Measurements from ENCODE around the gene LRRK1.
"Not testable (repeated sequence)": the region's sequence is repeated elsewhere in the genome, so short reads cannot be mapped to it uniquely, and the experiment has no call there.

LRRK1 gene

GRCh38 chr15:101070024-101070423 lies 150.9 kb downstream of the LRRK1 start:
- DNase-seq (ENCODE audit: low read depth) = no peak

DNA sequence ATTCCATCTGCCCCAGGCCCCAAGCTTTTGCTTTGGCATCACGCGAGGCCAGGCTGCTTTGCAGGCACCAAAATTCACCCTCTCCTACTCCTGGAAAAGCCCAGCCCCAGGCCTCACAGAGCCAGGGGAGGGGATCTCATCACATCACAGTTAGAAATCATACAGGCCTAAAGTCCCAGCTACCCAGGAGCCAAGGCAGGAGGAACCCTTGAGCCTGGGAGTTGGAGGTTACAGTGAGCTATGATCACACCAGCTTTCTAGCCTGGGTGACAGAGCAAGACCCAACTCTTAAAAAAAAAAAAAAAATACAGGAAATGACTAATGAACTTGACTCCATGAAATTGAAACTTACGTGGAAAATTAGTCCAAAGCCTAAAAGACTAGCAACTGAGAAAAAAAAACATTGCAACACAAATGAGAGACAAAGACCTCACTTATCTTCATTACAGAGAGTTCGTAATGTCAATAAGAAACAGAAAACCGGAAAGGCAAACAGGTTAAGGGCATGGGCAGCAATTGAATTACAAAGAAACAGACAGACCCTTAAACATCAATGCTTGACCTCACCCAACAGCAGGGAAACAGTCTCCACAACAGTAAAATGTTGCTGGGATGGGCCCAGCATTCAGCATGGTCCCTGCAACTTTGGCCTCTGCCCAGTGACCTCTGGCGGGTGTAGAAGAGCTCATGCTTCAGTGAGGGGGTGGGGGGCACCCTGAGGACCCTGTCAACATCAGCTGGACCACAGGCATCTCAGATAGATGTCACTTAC lies 151.5 kb downstream of the LRRK1 start:
- DNase-seq (ENCODE audit: low read depth) = no peak

GRCh38 chr15:101071651-101072050 lies 152.5 kb downstream of the LRRK1 start:
- no peak for DNase-seq (ENCODE audit: low read depth)

DNA sequence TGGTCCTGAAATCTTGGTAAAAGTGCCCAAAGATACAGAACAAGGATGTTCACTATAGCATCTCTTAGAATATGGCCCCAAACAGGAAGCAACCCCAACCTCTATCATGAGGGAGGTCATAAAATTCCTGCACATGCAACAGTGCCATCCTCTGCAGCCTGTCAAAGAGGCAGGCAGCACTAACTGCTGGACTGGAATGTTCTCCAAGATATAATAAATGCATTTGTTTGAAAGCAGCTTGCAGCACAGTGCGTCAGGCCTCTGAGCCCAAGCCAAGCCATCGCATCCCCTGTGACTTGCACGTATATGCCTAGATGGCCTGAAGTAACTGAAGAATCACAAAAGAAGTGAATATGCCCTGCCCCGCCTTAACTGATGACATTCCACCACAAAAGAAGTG lies 153.1 kb downstream of the LRRK1 start:
- not testable (repeated sequence) for DNase-seq (ENCODE audit: low read depth)

DNA sequence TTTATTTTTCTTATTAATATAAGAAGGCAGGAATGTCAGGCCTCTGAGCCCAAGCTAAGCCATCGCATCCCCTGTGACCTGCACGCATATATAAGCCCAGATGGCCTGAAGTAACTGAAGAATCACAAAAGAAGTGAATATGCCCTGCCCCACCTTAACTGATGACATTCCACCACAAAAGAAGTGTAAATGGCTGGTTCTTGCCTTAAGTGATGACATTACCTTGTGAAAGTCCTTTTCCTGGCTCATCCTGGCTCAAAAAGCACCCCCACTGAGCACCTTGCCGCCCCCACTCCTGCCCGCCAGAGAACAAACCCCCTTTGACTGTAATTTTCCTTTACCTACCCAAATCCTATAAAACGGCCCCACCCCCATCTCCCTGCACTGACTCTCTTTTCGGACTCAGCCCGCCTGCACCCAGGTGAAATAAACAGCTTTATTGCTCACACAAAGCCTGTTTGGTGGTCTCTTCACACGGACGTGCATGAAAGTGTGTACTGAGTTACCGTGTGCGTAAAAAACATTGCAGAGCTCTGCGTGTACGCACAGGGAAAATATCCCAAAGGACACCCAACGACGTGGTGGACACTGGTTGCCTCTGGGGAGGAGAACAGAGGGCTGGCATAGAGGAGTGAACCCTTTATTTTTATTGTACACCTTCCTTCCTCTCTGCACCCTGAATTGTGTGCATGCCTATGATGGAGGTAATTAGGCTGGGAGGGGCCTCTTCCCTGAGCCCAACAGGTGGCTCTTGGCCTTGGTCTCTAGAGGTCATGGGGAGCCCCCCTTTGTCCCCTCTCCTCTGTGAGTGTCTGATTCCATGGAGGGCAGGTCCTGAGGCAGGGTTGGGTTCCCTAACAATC lies 158.9 kb downstream of the LRRK1 start:
- DNase-seq (ENCODE audit: low read depth) = not testable (repeated sequence)

DNA sequence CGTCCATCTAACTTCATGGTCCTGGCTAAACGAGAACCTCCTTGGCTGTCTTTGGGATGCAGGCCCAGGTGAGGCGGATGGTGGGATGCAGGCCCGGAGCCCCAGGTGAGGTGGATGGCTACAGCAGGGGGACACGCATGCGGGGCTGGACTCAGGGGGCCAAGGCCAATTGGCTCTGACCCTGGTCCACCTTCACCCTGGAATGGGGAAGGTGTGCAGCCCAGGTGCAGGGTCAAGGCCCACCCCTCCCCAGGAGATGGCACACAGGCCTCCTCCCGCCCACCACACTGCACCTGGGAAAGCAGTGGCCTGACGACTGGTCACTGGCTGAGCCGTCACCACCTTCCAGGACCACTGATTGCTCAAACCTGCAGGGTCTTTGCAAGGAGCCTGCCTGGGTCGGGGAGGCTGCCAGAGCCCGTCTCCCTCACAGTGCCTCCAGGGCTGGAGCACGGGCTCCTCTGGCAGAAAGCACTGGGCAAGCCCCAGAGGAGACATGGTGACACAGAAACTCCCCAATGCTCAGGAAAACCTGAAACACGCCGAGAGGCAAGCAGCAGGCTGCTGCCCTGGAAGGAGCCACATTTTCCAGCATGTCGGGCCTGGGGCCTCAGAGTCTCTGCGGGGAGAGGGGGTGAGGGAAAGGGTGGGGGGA lies 159.6 kb downstream of the LRRK1 start:
- DNase-seq (ENCODE audit: low read depth) = no peak

- DNase-seq (ENCODE audit: low read depth) = no peak
Measured at GRCh38 chr15:101081900-101082299, 162.7 kb downstream of the LRRK1 start.

DNA sequence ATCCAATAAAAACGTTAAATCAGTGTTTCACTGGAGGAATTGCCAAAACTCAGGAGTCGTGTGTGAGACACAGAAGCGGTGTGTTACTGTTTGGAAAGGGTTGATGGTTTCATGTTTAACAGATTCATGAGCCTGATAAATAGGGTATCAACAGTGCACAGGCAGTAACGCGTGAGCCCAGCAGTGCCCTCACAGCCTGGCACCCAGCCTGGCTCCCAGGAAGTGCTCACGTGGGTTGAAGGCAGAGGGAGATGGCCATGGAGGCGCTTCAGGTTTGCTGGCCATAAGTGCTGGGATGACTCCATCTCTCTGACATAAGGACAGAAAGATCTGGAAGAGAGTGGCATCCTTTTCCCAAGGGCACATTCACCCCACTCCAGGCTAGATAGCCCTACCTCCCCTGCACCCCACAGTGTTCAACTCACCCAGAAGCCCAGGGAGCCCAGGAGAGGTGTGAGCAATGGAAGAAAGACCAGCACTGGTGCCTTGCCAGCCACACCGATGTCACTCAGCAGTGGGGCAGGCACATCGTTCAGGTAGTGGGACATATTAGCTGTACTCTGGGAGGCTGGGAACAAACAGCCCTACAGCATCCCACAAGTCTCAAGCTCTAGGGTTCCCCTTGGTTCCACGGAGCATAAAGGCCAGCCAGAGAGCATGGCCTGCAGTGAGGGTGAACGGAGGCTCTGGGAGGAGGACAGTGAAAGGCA lies 164.3 kb downstream of the LRRK1 start:
- no peak for DNase-seq (ENCODE audit: low read depth)

DNA sequence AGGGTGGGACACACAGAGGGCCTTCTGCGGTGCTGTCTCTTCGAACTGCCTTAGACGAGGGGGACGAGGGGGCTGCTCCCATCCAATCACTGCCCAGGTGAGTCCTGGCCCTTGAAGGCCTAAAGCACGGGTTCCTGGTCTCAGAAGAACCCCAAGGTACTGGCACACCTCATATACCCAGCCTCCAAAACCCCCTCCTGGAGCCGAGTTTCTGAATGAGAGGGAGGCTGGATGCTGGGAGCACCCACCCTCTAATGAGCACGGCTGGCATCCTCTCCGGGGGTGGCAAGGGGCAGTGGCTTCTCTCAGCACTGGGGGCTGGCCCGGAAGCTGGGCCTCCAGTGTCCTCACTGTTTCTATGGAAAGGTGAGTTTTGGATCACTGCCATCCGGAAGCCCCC lies 165.6 kb downstream of the LRRK1 start:
- no peak for DNase-seq (ENCODE audit: low read depth)

GRCh38 chr15:101085311-101085700 lies 166.1 kb downstream of the LRRK1 start:
- DNase-seq (ENCODE audit: low read depth) = no peak

GRCh38 chr15:101086394-101087171 lies 167.4 kb downstream of the LRRK1 start:
- DNase-seq (ENCODE audit: low read depth) = no peak

DNA sequence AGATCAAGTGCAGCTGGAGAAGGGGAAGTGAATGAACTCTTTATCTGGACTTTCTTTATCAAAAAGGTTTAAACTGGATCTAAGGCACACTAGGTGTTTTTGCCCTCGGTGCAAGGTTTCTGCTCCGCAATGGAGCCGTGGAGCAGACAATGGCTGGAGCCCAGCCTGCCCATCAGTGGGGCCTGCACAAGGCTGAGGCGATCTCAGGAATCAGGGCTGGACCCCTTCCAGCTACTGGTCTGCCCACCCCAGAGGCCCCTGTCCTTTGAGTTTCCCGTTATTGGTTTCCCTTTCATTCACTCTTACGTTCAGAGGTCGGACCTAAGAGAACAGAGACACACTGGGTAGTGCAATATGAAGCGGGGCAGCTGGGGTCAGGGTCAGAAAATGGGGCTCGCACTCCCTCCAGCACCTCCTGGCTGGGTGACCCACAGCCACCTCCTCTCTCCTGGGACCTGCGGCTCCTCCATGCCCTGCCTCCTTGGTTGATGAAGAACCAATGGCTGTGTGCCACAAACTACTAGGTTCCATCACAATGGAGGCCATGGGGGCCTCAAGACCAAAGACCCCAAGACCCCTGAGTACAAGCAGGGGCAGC lies 168.1 kb downstream of the LRRK1 start:
- no peak for DNase-seq (ENCODE audit: low read depth)

- DNase-seq (ENCODE audit: low read depth) = no peak
Measured at GRCh38 chr15:101088271-101088670, 169.1 kb downstream of the LRRK1 start.

- DNase-seq (ENCODE audit: low read depth) = peak; percentile 61
Measured at GRCh38 chr15:101088788-101089578, 169.8 kb downstream of the LRRK1 start.

DNA sequence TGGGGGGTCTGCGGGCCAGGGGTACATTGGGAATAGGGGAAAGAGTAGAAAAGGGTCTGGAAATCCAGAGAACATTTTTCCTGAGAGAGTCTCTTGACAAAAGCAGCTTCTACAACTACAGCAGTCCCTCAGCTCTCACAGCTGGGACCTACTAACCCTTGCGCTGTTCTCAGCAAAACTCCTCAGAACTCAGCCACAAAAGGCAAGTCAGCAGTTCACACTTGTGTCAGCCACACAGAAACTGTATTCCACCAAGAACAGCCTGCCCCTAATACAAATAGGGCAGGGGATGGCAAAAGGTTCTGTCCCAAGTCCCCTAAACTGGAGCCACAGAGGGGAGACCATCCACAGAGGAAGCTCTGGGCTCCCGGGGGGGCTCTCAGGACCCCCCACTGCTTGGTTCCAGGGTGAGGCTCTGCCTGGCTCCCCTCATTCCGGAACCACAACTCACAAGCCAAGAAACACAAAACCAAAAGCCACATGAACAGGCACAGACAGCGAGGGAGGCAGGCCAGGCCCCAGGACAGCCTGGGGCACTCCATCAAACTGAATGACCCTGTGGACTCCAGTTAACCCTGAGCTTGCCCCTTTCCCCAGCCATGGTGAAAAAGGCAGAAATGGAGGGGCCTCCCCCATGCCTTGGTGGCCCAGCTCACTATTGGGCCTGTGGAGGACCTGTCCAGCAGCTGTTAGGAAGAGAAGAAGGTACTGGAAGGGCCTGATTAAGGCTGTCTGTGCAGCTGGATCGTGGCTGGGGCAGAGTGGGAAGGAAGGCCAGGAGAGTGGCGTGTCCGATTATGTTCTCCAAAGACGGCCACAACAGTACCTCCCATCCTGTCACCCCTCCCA lies 170.6 kb downstream of the LRRK1 start:
- DNase-seq (ENCODE audit: low read depth) = no peak

DNA sequence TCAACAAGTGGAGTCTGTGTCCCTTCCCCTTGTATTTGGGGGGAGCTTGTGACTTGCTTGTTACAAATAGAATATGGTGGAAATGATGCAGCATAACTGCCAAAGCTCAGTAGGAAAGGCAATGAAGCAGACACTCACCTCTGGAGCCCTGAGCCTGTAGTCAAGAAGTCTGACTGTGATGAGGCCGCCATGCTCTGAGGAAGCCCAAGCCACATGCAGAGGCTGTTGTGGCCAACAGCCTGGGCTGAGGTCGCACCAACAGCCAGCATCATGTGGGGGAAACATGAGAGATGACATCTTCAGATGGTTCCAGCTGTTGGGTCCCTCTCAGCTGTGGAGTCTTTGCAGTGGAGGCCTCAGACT lies 171.3 kb downstream of the LRRK1 start:
- no peak for DNase-seq (ENCODE audit: low read depth)

DNA sequence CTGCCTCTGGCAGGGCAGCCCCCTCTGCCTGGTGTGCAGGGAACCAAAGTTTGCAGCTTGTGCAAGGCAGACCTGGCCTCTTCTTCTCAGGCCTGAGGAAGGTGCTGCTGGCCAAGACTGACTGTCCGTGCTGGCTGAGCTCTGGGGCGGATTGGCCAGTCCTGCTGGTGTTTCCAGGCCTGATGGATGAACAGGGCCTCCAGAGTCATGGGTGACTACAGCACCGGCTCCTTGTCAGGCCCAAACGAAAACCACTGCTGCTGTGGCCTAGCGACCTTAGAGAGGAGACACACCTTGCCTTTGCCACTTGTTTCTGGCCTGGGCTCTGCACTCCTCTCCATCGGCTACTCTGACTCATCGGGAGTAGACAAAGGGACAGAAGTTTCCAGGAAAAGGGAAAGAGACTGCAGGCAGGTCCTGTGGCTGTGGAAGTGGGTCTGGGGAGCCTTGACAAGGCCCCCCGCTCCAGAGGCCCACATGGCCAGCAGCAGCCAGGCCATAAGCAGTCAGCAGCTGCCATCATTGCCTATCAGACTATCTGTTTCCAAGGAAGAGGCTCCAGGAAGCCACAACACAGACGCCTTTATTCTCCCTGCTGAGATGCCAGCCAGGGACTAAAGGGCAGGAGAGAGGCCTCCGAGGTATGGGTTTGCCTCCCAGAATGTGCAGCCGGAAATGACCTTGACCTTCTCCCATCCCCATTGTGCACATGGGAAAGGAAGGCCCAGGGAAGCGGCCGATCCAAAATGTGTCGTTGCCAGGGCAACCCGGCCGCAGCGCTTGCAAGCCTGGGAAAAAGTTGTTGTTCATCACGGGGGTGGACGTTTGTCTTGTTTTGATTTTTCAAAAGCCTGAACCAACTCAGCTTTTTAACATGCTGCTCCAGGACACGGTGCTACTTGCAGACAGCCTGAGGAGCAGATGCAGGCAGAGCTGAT lies 172.2 kb downstream of the LRRK1 start:
- DNase-seq (ENCODE audit: low read depth) = no peak
